Activated CD4-positive, alpha-beta T cell treated with anti-CD3 and anti-CD28 coated beads for 4 hours (primary cell): ENCODE results near the gene MYO7B.

Source experiments
- DNase-seq, 2 donors: peaks; one replicate each; pipeline ENCODE4 v3.0.0-alpha.2; 2020

MYO7B gene

DNA sequence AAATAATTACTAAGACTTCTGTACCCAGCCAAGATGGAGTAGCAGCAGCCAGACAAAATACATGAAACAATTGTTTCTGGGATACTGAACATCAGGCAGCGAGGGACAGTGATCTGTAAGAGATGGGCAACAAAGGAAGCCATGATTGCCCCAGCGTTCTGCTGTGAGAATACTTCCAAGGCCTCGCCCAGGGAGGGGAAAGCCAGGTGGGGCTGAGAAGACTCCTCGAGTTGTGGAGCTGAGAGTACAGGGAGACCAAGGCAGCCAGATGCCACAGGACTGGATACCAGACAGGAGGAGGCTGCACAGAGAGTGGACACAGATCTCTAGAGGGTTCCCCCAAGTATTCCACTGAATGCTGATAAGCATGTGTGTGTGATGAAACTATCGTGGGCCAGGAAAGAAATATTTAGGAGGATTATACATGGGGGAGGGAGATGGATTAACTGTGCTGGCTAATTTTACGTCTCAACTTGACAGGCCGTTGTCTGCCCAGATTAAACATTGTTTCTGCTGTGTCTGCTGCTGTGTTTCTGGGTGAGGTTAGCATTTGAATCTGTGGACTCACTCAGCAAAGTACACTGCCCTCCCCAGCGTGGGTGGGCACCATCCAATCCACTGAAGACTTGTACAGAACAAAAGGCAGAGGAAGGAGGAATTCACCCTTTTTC is 150.1 kb downstream of the MYO7B start:
- no peak for DNase-seq
